Endothelial cell of umbilical vein (primary cell): ENCODE results near the gene ELMOD3. TPM values are rescaled to one million over a fixed set of nuclear protein-coding genes. Genes with fewer than 3 reads are reported as not detected.

ENCODE experiments used
- BruUV-seq: library from RNA; stranded (reverse); fragments of 400-500 nt; replicated peaks from 2 replicates; lab custom pipeline; 2021; lab: Mats Ljungman, UMichigan
- CTCF ChIA-PET: fragments of 300-600, 350-600 bp; sonication (Branson Sonifier 250); formaldehyde crosslinking; loops from one replicate; lab custom pipeline; 2021; ENCODE audit warnings: antibody characterized with exemption, inconsistent platforms; lab: Charles Lee
- POLR2A ChIA-PET: fragments of 300-600, 350-600 bp; sonication (Branson Sonifier 250); formaldehyde crosslinking; loops from one replicate; lab custom pipeline; 2021; ENCODE audit warnings: antibody characterized with exemption, inconsistent platforms; lab: Charles Lee
- DNase-seq: peaks from one replicate; pipeline ENCODE4 v3.0.0-alpha.2; 2011; ENCODE audit warnings: low read depth, low spot score
- FAIRE-seq: peaks from 2 replicates; lab custom pipeline; 2011; peaks lifted over from hg19 to GRCh38; lab: Jason Lieb, UNC
- H2AFZ ChIP-seq: 2 replicates; pipeline ENCODE4 v1.6.0; 2012; ENCODE audit warnings: low read depth, low read length, control low read depth, inconsistent platforms
- H3K27ac ChIP-seq: 2 replicates; pipeline ENCODE4 v1.5.1; 2011; ENCODE audit warnings: low read depth, mild to moderate bottlenecking, control low read depth, low read length, moderate library complexity; ENCODE audit not compliant: insufficient read depth
- H3K27me3 ChIP-seq, 2 experiments: 2 replicates each; pipeline versions ENCODE4 v1.6.0 to v1.6.1; 2011; ENCODE audit warnings: low read length in 2 of 2, mixed read lengths in 1 of 2; ENCODE audit not compliant: control insufficient read depth in 2 of 2, insufficient read depth in 2 of 2
- H3K36me3 ChIP-seq, 2 experiments: 2 replicates in 1 of 2; 3 replicates in 1 of 2; pipeline ENCODE4 v1.5.1; 2011; ENCODE audit warnings: low read length in 2 of 2, mild to moderate bottlenecking in 1 of 2, moderate library complexity in 1 of 2; ENCODE audit not compliant: control insufficient read depth in 2 of 2, insufficient read depth in 2 of 2; ENCODE audit errors: extremely low read depth in 1 of 2
- H3K4me1 ChIP-seq: 3 replicates; pipeline ENCODE4 v1.5.1; 2011; ENCODE audit warnings: mild to moderate bottlenecking, low read length; ENCODE audit not compliant: control insufficient read depth, insufficient read depth; ENCODE audit errors: extremely low read depth
- H3K4me2 ChIP-seq: 2 replicates; pipeline ENCODE4 v1.6.1; 2011; ENCODE audit warnings: low read length, control low read depth, mixed read lengths; ENCODE audit not compliant: insufficient read depth
- H3K4me3 ChIP-seq, 3 experiments: fragments of 200-600 bp in 1 of 3; sonication (generic), shearing (Covaris generic) in 1 of 3; replicated peaks in 1 of 3; 2 replicates each; pipeline ENCODE4 v1.5.1; 2011 to 2016; ENCODE audit warnings: control low read depth in 3 of 3, low read length in 3 of 3, mild to moderate bottlenecking in 2 of 3, inconsistent platforms in 1 of 3, low read depth in 1 of 3, moderate library complexity in 1 of 3; ENCODE audit not compliant: insufficient read depth in 1 of 3
- H3K79me2 ChIP-seq: 2 replicates; pipeline ENCODE4 v1.6.0; 2012; ENCODE audit warnings: low read length, inconsistent platforms; ENCODE audit not compliant: control insufficient read depth, insufficient read depth
- H3K9ac ChIP-seq: replicated peaks from 2 replicates; pipeline ENCODE3; 2011; ENCODE audit warnings: low read length, control low read depth; ENCODE audit not compliant: insufficient read depth; ENCODE audit errors: extremely low read depth
- H3K9me1 ChIP-seq: replicated peaks from 3 replicates; pipeline ENCODE4 v1.6.0; 2011; ENCODE audit warnings: mild to moderate bottlenecking, low read length; ENCODE audit not compliant: control insufficient read depth, insufficient read depth; ENCODE audit errors: extremely low read depth
- H3K9me3 ChIP-seq: replicated peaks from 2 replicates; pipeline ENCODE4 v1.5.1; 2012; ENCODE audit warnings: low read length, inconsistent platforms; ENCODE audit not compliant: control insufficient read depth, insufficient read depth
- H4K20me1 ChIP-seq: replicated peaks from 2 replicates; pipeline ENCODE3; 2011; ENCODE audit warnings: mild to moderate bottlenecking, low read length; ENCODE audit not compliant: control insufficient read depth, insufficient read depth; ENCODE audit errors: extremely low read depth
- EZH2 ChIP-seq: IDR thresholded peaks from 2 replicates; pipeline ENCODE4 v1.6.1; 2012; ENCODE audit warnings: borderline replicate concordance, low read depth, mild to moderate bottlenecking, moderate library complexity, low read length, inconsistent platforms; ENCODE audit not compliant: severe bottlenecking
- FOS ChIP-seq: IDR thresholded peaks from 2 replicates; pipeline ENCODE4 v1.6.1; 2011; ENCODE audit warnings: mild to moderate bottlenecking, low read length, moderate library complexity, borderline replicate concordance; ENCODE audit not compliant: insufficient read depth
- GATA2 ChIP-seq: IDR thresholded peaks from 2 replicates; pipeline ENCODE4 v1.7.0; 2011; ENCODE audit warnings: low read depth, mild to moderate bottlenecking, moderate library complexity, mixed read lengths, low read length; ENCODE audit not compliant: insufficient read length, insufficient read depth
- JUN ChIP-seq: IDR thresholded peaks from 2 replicates; pipeline ENCODE4 v1.6.1; 2011; ENCODE audit warnings: borderline replicate concordance, low read depth; ENCODE audit not compliant: insufficient read length, insufficient read depth
- MYC ChIP-seq: IDR thresholded peaks from one replicate; pipeline ENCODE4 v1.6.1; 2011; ENCODE audit warnings: mild to moderate bottlenecking, low read depth, low read length
- POLR2A ChIP-seq: IDR thresholded peaks from 2 replicates; pipeline ENCODE4 v1.6.1; 2012; ENCODE audit warnings: low read depth, mild to moderate bottlenecking, control low read depth, low read length
- POLR2AphosphoS5 ChIP-seq: IDR thresholded peaks from 2 replicates; pipeline ENCODE4 v1.6.1; 2012; ENCODE audit warnings: low read depth, mild to moderate bottlenecking, control low read depth, low read length, moderate library complexity; ENCODE audit not compliant: insufficient read depth
- dilution Hi-C: fragments of 300-500 bp; cut with MboI; formaldehyde crosslinking; loops from one replicate; pipeline ENCODE4 v1.15.0; 2019; ENCODE audit warnings: low sequenced_read_pairs; ENCODE audit not compliant: extremely low pct_ligation_motif_present
- intact Hi-C: fragments of 100-400 bp; cut with micrococcal nuclease; formaldehyde crosslinking; loops from one replicate; pipeline ENCODE4 v1.10.0; 2022
- polyA plus RNA-seq, 4 experiments: library from polyadenylated mRNA; depleted of rRNA in 3 of 4; stranded (reverse) in 3 of 4; unstranded in 1 of 4; fragments of >200 nt; gene quantifications; 2 replicates each; pipeline versions ENCODE4 v1.2.1 to v1.2.3, GENCODE V29; 2011 to 2012; ENCODE audit warnings: missing spikeins in 1 of 4
- total RNA-seq: library from RNA; stranded (reverse); gene quantifications from 2 replicates; pipeline ENCODE4 v1.2.3, GENCODE V29; 2021
- TF ChIP-seq, protein P1 (sequence below), 2 donors: IDR thresholded peaks; 1 replicate in 1 of 2; 2 replicates in 1 of 2; pipeline ENCODE4 v1.5.1; 2011; ENCODE audit warnings: low read length in 2 of 2, mild to moderate bottlenecking in 2 of 2, moderate library complexity in 2 of 2, control low read depth in 1 of 2, inconsistent platforms in 1 of 2, low read depth in 1 of 2; ENCODE audit not compliant: insufficient read depth in 1 of 2; ENCODE audit errors: extremely low read depth in 1 of 2
- TF ChIP-seq, protein P2 (sequence below): IDR thresholded peaks from 2 replicates; pipeline ENCODE4 v1.6.1; 2011; ENCODE audit not compliant: insufficient read depth, insufficient read length

Gene ELMOD3
- total and polyA plus RNA-seq, 2 donors (not counting 3 experiments of a cell fraction or from before 2014, with no cell fraction given), result 12.3 to 22.0 TPM

DNA sequence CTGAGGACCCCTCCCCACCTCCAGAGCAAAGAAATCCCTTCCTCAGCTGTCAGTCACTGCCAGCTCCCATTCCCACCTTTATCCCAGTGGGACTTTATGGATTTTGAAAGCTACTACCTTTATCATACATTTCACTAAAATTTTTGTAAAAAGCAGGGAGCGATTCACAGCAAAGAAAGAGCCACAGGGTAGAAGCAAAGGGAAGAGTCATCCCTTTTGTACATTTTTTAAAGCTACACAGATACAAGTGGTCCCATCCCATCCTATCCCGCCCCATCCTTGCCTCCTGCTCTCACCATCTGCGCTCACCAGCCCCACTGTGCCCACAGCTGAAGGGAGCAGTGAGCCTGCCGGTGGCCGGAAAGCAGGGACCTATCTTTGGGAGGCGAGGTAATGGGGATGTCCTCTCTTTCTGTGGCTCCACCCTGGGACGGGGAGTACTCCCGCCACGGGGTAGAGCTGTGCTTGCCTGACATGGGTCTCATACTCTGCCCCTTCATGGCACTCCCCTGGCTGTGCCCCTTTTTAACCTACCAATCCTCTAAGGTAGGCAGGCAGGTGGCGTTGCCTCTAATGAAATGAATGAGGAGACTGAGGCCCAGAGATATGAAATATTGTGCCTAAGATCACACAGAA is 77.1 kb downstream of the ELMOD3 start:
- H3K4me2 ChIP-seq, result no peak overlapping the region
- no TSS peak for BruUV-seq
- no peak overlapping the region for H2AFZ ChIP-seq
- no peak for TF ChIP-seq POLR2AphosphoS5
- TF ChIP-seq POLR2A, result no peak
- TF ChIP-seq, protein P1, sequence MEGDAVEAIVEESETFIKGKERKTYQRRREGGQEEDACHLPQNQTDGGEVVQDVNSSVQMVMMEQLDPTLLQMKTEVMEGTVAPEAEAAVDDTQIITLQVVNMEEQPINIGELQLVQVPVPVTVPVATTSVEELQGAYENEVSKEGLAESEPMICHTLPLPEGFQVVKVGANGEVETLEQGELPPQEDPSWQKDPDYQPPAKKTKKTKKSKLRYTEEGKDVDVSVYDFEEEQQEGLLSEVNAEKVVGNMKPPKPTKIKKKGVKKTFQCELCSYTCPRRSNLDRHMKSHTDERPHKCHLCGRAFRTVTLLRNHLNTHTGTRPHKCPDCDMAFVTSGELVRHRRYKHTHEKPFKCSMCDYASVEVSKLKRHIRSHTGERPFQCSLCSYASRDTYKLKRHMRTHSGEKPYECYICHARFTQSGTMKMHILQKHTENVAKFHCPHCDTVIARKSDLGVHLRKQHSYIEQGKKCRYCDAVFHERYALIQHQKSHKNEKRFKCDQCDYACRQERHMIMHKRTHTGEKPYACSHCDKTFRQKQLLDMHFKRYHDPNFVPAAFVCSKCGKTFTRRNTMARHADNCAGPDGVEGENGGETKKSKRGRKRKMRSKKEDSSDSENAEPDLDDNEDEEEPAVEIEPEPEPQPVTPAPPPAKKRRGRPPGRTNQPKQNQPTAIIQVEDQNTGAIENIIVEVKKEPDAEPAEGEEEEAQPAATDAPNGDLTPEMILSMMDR (IDR thresholded peaks at IDR 0.05; ENCODE audit: extremely low read depth in 1 of 2, insufficient read depth in 1 of 2, low read depth in 1 of 2, low read length in 2 of 2), result no peak
- TF ChIP-seq FOS, result no peak
- TF ChIP-seq JUN, result no peak
- TF ChIP-seq, protein P2, sequence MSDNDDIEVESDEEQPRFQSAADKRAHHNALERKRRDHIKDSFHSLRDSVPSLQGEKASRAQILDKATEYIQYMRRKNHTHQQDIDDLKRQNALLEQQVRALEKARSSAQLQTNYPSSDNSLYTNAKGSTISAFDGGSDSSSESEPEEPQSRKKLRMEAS, result no peak
- TF ChIP-seq EZH2, result no peak
- TF ChIP-seq MYC, result no peak
- no peak for TF ChIP-seq GATA2
- no peaks in the 10 kb centered on the region for H3K9me3 ChIP-seq
- intact Hi-C loops, result no loop called here
- H3K9me1 ChIP-seq, result no peaks in the 10 kb centered on the region
- CTCF ChIA-PET, result interaction anchor here (0.7 to 4.6 kb wide), 4 partner anchors 73 to 121 kb away, joined by 3 to 19 read pairs (median 3); partner anchors contain the start of gene MAT2A
- POLR2A ChIA-PET, result interaction anchor here (1.9 kb wide), 1 partner anchor 107 kb away, joined by 12 read pairs; the partner anchor contains the start of gene MAT2A
- no peaks in the 10 kb centered on the region for H3K27me3 ChIP-seq
- H3K9ac ChIP-seq, result no peak overlapping the region
- FAIRE-seq (no peak), DNase-seq (no peak)
- H3K4me3 ChIP-seq, result no peak overlapping the region
- no peaks in the 10 kb centered on the region for H4K20me1 ChIP-seq
- no peaks in the 10 kb centered on the region for H3K36me3 ChIP-seq
- no peak overlapping the region for H3K27ac ChIP-seq
- dilution Hi-C loops, result no loop called here
- no peaks in the 10 kb centered on the region for H3K79me2 ChIP-seq
- H3K4me1 ChIP-seq, result no peaks in the 10 kb centered on the region
